ENCODE results near the gene PABPC1L.
A peak's percentile ranks its signal among the peaks of the same experiment; 100 is the strongest.

The PABPC1L gene

DNA sequence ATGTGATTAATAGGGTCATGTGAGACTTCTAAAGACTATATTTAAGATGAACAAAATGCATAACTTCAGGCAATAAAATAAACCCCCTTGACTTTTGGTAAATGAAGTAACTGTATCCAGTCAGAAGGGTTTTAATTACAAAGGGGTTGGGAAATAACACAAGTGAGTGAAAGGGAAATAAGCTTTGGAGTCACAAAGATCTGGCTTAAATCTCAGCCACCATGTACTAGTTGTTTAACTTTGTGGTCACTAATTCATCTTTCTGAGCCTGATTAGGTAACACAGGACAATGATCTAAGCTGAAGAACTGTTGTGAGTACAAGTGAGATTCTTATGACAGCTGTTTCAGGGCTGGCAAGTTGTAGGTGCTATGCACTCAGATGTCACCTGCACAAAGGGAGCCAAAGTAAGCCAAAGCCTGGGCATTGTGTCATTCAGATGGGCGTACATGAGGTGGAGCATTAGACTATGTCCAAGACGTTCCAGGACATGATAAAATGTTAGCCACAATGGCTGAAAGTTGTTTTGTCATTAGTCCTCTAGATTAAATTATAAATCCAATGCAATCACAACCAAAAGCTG lies 36.5 kb downstream of the PABPC1L start:
- no peak for DNase-seq

DNA sequence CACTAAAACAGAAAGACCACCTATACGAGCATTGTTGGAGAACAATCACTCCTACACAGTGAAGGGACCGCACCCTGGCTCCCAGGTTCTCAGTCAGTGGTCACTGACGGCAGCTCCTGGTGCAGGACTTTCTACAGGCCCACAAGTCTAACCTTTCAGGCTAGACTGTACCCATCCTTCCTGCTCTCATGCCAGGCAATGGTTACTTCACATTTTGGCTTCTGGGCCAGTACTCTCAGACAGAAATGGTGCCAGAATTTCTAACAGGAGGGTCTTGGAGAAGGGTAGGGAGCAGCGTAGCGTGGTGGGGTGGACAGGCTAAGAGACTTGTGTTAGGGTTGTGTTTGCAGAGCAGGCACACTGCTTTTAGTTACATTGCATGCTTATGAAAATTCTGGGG lies 38.2 kb downstream of the PABPC1L start:
- DNase-seq = no peak

DNA sequence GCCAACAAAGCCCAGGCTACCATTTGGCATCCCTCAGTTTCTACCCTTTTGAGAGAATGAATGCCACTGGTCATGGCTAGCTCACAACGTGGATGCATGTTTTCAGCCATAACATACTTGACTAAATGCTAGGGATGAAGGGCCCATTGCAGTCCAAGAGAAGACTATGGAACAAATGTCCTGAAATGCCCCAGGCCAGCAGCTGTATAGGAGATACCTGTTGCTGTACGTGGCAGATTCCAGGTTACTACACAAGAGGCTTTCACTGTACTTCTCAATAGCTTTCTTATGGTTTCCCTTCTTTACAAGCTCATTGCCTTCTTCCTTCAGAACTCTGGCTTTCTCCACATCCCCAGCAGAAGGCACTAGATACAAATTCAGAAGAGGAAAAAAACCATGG lies 38.7 kb downstream of the PABPC1L start:
- DNase-seq = no peak

DNA sequence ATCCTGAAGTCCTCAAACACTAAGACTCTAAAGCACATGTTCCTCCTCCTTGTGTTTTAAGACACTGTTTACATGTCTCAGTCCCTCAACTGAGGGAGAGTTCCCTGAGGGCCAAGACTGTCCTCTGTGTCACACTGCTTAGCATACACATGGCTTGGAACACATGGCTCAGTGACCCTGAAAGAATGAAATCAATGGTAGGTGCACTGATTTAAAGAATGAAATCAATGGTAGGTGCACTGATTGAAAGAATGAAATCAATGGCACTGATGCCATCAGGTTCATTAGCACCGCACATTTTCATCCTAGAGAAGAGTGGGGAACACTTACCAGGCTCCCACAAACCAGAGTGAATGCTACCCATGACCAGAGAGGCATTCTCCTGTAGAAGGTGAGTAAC lies 40.5 kb downstream of the PABPC1L start:
- DNase-seq = no peak

DNA sequence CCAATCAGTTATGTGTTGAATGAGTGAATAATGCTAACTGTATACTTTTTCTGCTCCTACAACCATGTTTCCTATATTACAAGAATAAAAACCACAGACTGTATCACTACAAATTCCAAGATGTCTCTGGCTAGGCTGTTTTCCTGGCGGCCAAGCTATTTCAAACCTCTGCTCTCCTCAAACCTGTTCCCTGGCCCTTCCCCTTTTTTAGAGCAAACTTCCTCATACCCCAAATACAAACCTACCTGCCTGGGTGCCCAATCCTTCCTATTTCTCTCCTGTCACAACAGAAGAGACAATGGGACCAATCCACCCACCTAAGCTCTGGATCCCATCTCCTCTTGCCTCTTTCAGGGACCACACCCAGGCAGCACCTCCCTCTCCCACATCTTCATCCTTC lies 42.9 kb downstream of the PABPC1L start:
- DNase-seq = no peak

DNA sequence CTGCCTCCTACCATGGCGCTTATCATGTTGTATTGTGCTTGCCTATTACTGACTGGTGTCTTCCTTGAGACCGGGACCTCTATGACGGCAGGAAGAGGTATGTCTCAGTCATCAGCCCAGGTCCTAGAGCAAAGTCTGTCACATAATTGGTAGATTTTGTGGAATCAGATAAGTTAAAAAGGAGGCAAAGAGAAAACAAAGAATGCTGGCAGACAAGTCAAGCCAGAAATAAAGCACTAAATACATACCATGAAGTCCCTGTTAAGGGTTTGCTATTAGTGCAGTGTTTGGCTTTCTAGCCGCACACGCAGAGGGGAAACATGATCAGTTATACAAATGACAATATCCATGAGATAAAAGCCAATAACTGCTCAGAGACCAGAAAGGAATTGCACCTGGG lies 44.4 kb downstream of the PABPC1L start:
- no peak for DNase-seq

DNA sequence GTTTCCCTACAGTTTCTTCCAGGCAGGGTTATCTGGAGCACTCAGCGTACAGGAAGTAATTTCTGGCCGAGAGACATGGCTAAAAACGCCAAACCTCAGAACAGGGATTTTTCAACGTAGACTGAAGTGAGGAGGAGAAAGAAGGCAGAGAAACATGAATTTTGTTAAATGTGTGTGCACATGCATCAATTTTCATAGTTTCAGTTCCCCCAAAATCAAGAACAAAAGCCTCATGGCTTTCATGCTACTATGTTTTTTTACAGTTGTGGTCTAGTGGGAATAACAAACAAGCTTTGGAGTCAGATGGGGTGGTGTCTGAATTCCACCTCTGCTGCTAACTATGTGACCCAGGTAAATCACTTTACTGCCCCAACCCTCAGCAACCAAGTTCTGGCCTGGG lies 45.4 kb downstream of the PABPC1L start:
- no peak for DNase-seq

DNA sequence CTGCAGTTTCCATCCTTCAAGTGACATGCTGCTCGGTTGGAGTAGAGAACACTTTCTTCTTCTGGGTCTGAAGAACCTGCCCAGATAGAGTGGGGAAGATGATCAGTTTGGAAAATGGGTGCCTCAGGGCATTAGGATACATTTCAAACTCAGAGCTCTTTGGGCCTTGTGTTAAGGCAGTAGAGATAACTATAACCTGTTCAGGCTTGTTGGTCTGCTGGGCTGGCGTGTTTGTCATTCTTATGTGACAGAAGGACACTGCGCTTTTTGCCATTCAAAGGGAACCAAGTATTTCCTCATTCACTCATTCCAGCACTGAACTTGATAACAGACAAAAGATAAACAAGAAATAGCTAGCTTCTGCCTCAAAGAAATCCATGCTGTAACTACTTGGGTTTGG lies 46.5 kb downstream of the PABPC1L start:
- DNase-seq = no peak

DNA sequence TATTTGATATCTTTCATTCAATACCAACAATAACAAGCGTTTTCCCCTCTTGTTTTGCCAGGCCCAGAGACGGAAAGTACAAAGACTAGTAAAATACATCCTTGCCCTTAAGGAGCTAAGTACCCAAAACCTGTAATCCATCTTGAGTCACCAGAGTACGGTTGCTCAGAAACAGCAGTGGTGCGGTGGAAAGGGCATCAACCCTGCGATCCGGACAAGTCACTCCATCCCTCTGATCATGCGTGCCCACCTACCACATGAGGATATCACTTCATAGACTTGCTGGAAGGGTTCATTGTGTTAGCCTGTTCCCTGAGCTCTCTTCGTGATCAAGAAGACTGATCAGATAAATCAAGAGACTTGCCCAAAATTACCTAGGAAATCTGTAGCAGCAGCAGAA lies 48.4 kb downstream of the PABPC1L start:
- no peak for DNase-seq

DNA sequence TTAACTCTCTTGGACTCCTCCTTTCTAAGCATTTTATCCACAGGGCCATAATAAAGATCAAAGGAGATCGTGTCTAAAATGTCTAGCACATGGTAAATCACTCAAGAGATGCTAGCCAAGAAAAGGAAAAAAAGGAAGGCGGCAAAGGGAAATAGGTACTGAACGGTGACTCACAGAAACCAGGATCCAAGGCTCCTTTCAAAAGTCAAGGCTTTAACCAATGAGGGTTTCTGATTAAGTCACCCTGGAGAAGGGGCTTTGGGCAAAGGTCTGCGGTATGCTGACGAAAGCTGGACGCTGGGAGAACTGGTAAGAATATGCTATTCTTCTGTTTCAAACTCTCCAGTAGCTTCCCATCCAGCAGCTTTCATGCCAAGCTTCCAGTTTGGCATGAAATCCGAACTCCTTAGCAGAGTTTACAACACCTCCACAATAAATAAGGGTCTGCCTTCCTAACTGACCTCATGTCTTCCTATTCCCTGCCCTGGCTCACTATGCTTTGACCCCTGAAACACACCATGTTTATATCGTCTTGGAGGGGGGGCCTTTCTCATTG lies 49.3 kb downstream of the PABPC1L start:
- no peak for DNase-seq

DNA sequence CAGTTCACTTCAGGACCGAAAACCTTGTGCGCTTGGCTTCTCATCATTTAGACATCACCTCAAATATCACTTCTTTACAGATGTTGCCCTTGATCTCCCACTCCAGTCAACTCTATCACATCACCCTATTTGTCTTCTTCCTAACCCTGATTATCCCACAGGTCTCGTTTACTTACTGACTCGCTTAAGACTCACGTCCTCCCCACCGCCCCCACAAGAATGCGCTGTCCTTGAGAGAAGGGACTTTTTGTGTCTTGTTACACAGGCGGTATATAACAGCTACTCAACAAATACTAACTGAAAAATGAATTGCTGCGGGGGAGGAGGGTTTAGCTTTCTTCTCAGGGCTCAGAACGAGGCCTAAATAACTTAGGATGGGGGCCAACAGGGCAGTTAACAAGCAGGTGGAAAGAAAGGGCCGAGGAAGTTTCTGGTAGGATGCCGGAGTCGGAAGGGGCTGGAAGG lies 49.8 kb downstream of the PABPC1L start:
- no peak for DNase-seq

DNA sequence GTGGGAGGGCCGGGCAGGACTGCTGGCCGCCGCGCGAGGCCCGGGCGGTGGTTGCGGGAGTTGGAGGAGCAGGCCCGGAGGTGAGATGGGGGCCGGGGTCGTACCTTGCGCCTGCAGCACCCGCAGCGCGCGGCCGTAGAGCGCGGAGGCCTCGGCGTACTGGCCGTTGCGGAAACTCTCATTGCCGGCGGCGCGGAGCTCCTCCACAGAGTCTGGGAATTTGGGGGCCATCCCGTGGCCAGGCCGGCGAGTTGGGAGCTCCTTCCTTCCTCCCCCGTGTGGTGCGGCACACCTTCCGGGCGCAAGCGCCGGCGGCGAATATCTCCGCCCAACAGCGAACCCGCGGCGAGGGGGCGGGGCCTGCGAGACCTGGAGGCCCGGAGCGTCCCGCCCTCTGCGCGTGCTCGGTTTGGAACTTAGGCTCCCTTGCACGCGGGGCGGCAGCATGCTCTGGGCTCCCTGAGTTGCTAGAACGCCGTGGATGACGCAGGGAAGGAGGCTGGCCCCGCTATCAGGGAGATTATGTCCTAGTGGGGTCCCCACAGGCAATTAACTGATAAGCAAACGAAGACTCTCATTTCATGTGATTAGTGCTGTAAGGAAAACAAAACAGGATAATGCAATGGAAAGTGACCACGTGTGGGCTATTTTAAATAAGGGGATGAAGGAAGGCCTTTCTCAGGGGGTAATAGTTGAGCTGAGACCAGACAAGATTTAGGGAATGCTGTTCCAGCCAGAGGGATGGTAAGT lies 50.4 kb downstream of the PABPC1L start, which contains the start of gene TOMM34:
Gene TOMM34, minus strand, starts transcription at position 295 of the 750 bp plus-strand sequence. Its CDS starts 64 bp downstream, at position 231.
- peak; percentile 91 to 96 for DNase-seq

DNA sequence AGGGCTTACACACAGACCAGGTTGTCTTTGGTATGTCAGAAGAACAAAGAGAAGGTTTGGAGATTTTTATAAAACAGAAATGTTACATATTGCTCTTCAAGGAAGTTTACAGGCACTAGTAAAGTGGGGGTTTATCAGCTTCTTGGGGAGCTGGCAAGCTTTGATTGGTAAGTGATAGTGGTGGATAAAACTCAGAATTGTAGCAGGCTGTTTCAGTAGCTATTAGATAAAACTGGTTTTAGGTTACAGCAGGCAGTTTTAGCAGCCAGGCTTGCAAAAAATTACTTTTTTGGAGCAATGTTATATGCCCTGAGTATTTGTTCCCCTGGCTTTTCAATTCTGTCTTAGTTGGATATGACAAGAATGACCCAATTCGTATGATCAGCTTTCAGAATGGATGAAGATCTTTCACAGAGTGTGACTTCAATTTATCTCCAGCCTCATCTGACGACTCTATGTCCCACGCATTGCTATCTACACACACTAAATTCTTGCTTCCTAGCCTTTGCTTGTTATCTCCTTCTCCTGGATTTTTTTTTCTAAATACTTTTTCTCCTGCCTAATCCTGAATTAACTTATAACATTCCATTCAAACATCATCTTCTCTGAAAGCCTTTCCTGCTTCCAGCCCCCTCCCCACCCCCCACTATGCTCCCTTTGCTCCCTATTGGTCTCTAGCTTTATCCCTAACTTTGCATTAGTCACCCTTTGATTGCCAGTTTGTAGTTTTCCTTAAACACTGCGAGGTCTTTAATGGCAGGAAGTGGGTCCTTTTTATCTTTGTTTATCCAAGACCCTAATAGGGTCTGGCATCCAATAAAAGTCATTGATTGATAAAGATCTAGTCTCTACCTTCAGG lies 51.4 kb downstream of the PABPC1L start:
- no peak for DNase-seq

DNA sequence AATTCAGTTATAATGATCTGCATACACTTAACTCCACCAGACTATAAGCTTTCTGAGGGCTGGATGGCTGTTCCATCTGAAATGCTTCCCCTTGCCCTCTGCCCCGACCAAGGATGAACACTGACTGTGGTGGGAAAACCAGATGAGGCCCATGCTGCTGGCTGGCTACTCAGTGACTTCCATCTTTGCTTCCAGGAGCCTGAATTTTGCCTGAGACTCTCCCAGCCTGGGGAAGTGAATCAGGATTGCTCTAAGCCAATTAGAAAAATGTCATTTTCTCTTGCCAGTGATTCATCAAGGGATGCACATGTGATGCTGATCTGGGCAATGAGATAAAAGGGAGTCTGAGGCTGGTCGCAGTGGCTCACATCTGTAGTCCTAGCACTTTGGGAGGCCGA lies 52.0 kb downstream of the PABPC1L start:
- no peak for DNase-seq

DNA sequence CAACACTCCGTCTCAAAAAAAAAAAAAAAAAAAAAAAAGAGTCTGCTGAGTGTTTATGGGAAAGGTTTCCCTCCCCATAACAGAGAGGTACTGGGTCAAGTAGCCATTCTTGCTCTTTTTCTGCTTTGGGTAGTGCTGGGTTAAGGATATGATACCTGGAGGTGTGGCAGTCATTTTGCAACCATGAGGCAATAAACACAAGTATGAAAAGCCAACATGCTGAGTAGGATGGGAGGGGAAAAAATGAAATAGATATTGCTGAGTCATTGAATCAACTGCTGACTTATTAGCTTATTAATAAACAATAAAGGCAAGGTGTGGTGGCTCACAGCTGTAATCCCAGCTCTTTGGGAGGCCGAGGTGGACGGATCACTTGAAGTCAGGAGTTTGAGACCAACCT lies 52.6 kb downstream of the PABPC1L start:
- no peak for DNase-seq

DNA sequence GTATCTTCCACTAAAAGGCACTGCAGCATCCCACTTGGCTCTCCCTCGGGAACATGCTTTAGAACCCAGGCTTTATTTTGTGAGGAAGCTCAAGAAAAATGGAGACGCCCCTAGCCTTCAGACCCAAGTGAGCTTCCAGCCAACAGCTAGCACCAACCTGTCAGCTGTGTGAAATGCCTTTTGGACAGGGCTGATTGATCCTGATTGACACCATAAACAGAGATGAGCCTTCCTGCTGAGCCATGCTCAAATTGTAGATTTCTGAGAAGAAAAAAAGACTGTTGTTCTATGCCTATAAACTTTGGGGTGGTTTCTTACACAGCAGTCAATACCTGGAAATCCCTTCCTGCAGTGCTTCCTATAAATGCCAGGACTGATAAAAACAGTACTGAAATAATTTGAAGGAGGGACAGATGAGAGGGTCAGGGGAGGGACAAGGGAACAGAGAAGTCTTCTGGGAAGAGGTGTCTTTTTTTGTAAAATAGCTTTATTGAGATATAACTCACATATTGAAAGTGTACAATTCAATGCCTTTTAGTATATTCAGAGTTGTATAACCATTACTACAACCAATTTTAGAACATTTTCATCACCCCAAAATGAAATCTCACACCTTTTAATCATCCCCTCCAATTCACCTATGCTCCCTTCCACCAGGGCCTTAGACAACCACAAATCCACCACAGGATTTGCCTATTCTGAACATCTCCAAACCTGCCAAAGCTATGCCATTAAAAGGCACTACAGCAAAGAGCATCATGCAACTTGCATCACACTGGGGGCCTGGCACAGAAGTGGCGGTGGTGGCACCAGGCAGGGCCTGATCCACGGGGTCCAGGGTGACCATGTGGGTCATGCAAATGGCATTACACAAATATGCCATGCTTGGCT lies 53.7 kb downstream of the PABPC1L start:
- no peak for DNase-seq

DNA sequence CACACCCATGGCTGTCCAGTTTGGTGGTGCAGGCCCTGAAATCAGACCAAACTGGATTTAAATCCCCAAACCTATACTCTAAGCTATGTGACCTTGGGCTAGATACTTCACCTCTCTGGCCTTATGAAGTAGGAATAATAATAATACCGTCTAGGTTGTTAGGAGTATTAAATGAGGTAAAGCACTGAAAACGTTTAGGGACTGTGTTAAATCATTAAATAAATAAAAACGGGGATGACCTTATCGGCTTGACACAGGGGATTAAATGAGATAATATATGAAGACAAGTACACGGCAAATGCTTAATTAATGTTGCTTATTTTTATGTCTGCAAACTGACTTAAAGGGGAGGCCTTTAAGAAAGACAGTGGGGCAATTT lies 55.8 kb downstream of the PABPC1L start:
- DNase-seq = no peak

DNA sequence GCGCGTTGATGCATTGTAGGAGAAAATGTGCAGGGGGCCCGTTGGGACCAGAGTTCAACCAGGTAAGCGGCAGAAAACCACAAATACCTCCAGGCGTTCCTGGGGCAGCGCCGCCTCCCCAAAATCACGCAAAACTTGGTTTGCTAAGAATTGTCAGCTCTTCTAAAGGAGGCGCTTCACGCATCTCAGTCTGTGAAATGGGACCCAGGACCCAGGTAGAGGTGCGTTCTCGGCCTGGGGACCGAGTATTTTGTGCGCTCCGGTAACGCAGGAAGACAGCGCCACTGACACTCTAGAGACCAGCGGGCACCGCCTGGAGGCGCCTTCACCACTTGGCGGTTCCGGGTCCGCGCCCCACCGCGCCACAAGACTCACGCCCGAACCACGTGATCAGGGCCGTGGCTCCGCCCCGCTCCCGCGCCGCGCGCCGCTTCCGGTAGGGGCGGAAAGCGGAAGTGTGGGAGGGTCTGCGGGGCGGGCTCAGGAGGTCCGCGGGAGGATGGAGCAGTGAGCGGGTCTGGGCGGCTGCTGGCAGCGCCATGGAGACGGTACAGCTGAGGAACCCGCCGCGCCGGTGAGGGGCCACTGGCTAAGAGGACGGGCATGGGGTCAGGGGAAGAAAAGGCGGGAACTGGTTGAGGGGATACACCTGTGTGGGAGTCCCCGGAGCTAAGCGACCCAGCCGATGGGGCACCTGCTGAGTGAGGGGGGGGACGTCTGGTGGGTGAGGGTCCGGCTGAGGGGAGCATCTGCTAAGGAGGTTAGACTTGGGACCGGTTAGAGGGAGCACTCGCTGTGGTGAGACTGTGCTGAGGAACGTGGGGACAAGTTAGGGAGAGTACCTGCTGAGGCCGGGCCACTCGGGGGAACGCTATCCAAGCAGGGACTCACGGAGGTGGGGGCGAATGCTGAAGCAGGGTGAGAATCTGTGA lies 56.4 kb downstream of the PABPC1L start, which contains the start of gene STK4:
Gene STK4, plus strand, starts transcription at position 483 of the 932 bp plus-strand sequence. Its CDS starts 57 bp downstream, at position 540.
- DNase-seq = peak; percentile 86 to 92

DNA sequence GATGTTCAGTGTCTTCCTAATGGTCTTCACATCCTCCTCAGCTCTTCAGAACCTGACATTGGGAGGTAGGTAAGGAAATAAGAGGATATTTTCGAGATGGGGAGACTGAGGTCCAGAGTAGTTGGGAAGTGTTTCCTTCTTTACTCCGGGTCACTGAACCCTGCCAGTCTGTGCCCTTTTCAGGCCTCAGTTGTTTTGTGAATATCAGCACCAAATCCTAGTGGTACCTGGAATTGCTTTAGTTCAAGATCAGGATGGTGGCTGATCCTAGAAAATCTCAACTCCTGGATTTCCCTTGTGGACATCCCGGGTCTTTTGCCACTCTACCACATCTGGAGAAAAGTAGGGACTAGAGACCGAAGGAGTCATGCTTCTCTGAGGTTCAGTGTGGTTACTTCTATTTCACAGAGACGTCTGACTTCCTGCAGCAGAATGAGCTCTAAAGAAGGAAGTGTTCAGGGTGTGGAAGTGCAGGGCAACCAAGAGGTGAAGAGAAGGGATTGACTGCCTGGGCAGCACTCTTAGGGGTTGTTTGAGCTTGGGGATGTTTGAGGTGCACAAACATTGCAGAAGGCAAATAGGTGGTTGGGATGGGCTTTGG lies 57.4 kb downstream of the PABPC1L start:
- DNase-seq = no peak

DNA sequence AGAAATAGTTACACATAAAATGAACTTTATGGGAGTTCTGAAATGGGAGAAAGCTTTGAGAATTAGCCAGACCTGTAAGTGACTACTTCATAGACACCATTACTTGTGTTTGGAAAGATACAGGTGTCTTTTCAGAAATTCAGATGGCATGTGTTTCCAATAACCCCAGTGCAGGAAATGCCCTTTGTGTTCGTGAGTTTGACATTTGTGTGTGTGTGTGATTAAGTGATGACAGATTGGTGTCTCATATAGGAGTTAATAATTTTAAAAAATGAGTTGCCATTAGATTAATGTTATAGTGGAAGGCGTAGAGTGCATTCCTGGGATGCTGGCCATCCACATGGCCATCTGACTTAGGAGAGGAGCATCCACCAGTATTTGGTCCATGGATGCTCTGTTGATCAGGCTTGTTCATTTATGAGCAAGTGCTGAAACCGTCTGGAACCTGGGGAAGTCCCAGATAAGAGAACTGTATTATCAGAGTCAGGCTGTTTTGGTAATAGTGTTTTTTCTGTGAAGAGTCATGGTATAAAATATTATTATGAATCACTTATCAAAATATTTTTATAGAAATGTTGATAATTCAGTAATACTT lies 59.5 kb downstream of the PABPC1L start:
- no peak for DNase-seq
